Measurements from ENCODE around the gene REXO4. TPM values are rescaled to one million over a fixed set of nuclear protein-coding genes. Genes with fewer than 3 reads are reported as not detected.

The REXO4 gene
- polyA plus RNA-seq, 1 donor from 2014 or later = 16.1 TPM

- no peak overlapping the region for H3K4me3 ChIP-seq (ENCODE audit: low read length)
- no peaks in the 10 kb centered on the region for H3K27me3 ChIP-seq (ENCODE audit: insufficient read depth, low read depth, low read length)
- H3K79me2 ChIP-seq (replicated peaks; ENCODE audit: insufficient read depth, low read length) = peaks cover 39% of the 10 kb centered on the region
- no peaks in the 10 kb centered on the region for H3K9me2 ChIP-seq (ENCODE audit: insufficient read depth, low read length)
- no peaks in the 10 kb centered on the region for H3F3A ChIP-seq (ENCODE audit: insufficient read depth, low read length, poor library complexity, severe bottlenecking)
- H3K36me3 ChIP-seq (ENCODE audit: insufficient read depth, low read length) = no peaks in the 10 kb centered on the region
- H3K27ac ChIP-seq (ENCODE audit: low read length) = no peak overlapping the region
- no peak overlapping the region for H2AFZ ChIP-seq (ENCODE audit: low read depth, low read length)
- H3K9me3 ChIP-seq (ENCODE audit: low read length) = no peaks in the 10 kb centered on the region
- no peak overlapping the region for H3K9ac ChIP-seq (ENCODE audit: low read length)
- H3K4me2 ChIP-seq (ENCODE audit: low read length) = no peak overlapping the region
- TF ChIP-seq RAD21 (conservative IDR thresholded peaks at IDR 0.05) = no peak
- TF ChIP-seq EP300 (conservative IDR thresholded peaks at IDR 0.05; ENCODE audit: poor library complexity, severe bottlenecking) = no peak
- no peak for TF ChIP-seq POLR2AphosphoS5 (IDR thresholded peaks at IDR 0.05)
- no peak for TF ChIP-seq EZH2 (IDR thresholded peaks at IDR 0.05; ENCODE audit: borderline replicate concordance, insufficient read depth, low read length, poor library complexity, severe bottlenecking)
- no peak for TF ChIP-seq REST (IDR thresholded peaks at IDR 0.05; ENCODE audit: borderline replicate concordance)
- TF ChIP-seq MXI1 (conservative IDR thresholded peaks at IDR 0.05; ENCODE audit: poor library complexity, severe bottlenecking) = no peak
- no peak for TF ChIP-seq TAF1 (IDR thresholded peaks at IDR 0.05; ENCODE audit: low read depth)
- TF ChIP-seq CTCF (IDR thresholded peaks at IDR 0.05; ENCODE audit: poor library complexity, severe bottlenecking) = no peak
- no peak for TF ChIP-seq SMC3 (conservative IDR thresholded peaks at IDR 0.05; ENCODE audit: poor library complexity)
- no peaks in the 10 kb centered on the region for H4K20me1 ChIP-seq (ENCODE audit: insufficient read depth)
These were observed 48.4 kb downstream of the REXO4 start for GRCh38 chr9:133369422-133369821.

GRCh38 chr9:133368249-133368881 lies 49.4 kb downstream of the REXO4 start:
- H2AFZ ChIP-seq (ENCODE audit: low read depth, low read length) = no peak overlapping the region
- no peak overlapping the region for H3K4me2 ChIP-seq (ENCODE audit: low read length)
- TF ChIP-seq CTCF (IDR thresholded peaks at IDR 0.05; ENCODE audit: poor library complexity, severe bottlenecking) (no peak), EP300 (conservative IDR thresholded peaks at IDR 0.05; ENCODE audit: poor library complexity, severe bottlenecking) (peak; percentile 63), REST (IDR thresholded peaks at IDR 0.05; ENCODE audit: borderline replicate concordance) (no peak), MXI1 (conservative IDR thresholded peaks at IDR 0.05; ENCODE audit: poor library complexity, severe bottlenecking) (peak; percentile 18), EZH2 (IDR thresholded peaks at IDR 0.05; ENCODE audit: borderline replicate concordance, insufficient read depth, low read length, poor library complexity, severe bottlenecking) (no peak), SMC3 (conservative IDR thresholded peaks at IDR 0.05; ENCODE audit: poor library complexity) (no peak), TAF1 (IDR thresholded peaks at IDR 0.05; ENCODE audit: low read depth) (no peak), RAD21 (conservative IDR thresholded peaks at IDR 0.05) (no peak), POLR2AphosphoS5 (IDR thresholded peaks at IDR 0.05) (peak; percentile 60)
- no peak overlapping the region for H3K27ac ChIP-seq (ENCODE audit: low read length)
- no peaks in the 10 kb centered on the region for H3F3A ChIP-seq (ENCODE audit: insufficient read depth, low read length, poor library complexity, severe bottlenecking)
- H3K79me2 ChIP-seq (replicated peaks; ENCODE audit: insufficient read depth, low read length) = peaks cover 33% of the 10 kb centered on the region
- no peaks in the 10 kb centered on the region for H3K27me3 ChIP-seq (ENCODE audit: insufficient read depth, low read depth, low read length)
- no peaks in the 10 kb centered on the region for H3K36me3 ChIP-seq (ENCODE audit: insufficient read depth, low read length)
- peak overlapping the region; percentile 16 for H3K9ac ChIP-seq (ENCODE audit: low read length)
- H3K4me3 ChIP-seq (ENCODE audit: low read length) = peak overlapping the region; percentile 38
- H3K9me3 ChIP-seq (ENCODE audit: low read length) = no peaks in the 10 kb centered on the region
- H3K9me2 ChIP-seq (ENCODE audit: insufficient read depth, low read length) = no peaks in the 10 kb centered on the region
- H4K20me1 ChIP-seq (ENCODE audit: insufficient read depth) = no peaks in the 10 kb centered on the region

All from neural cell (in vitro differentiated cells).